Mesenchymal stem cell (in vitro differentiated cells and primary cell): Measurements from ENCODE around the gene DYSF.

Experiments
- DNase-seq: peaks from one replicate; pipeline ENCODE4 v3.0.0-alpha.2; 2013
- H2AFZ ChIP-seq: one replicate; pipeline ENCODE4 v1.6.1; 2013; ENCODE audit warnings: low read depth, mild to moderate bottlenecking, control low read depth, inconsistent platforms, low read length, moderate library complexity
- H2AK5ac ChIP-seq: 2 replicates; pipeline ENCODE4 v1.6.1; 2013; ENCODE audit warnings: low read length, moderate library complexity, mild to moderate bottlenecking, inconsistent platforms; ENCODE audit not compliant: severe bottlenecking
- H2BK120ac ChIP-seq: one replicate; pipeline ENCODE4 v1.6.1; 2013; ENCODE audit warnings: low read depth, mild to moderate bottlenecking, inconsistent platforms, low read length, moderate library complexity
- H2BK12ac ChIP-seq, 2 experiments: one replicate each; pipeline ENCODE4 v1.6.1; 2013; ENCODE audit warnings: inconsistent platforms in 2 of 2, low read length in 2 of 2, mild to moderate bottlenecking in 2 of 2, moderate library complexity in 2 of 2, control low read depth in 1 of 2
- H2BK15ac ChIP-seq: one replicate; pipeline ENCODE4 v1.6.1; 2013; ENCODE audit warnings: mild to moderate bottlenecking, low read depth, inconsistent platforms; ENCODE audit not compliant: poor library complexity, severe bottlenecking
- H2BK5ac ChIP-seq: 2 replicates; pipeline ENCODE4 v1.6.1; 2013; ENCODE audit warnings: low read depth, mild to moderate bottlenecking, low read length, control low read depth, inconsistent platforms; ENCODE audit not compliant: poor library complexity, severe bottlenecking
- H3K14ac ChIP-seq, 2 experiments: one replicate each; pipeline ENCODE4 v1.6.1; 2013; ENCODE audit warnings: inconsistent platforms in 2 of 2, low read length in 2 of 2, control low read depth in 1 of 2, mild to moderate bottlenecking in 1 of 2, moderate library complexity in 1 of 2
- H3K18ac ChIP-seq, 2 experiments: one replicate each; pipeline ENCODE4 v1.6.1; 2013; ENCODE audit warnings: inconsistent platforms in 2 of 2, low read length in 2 of 2, control low read depth in 1 of 2, low read depth in 1 of 2, mild to moderate bottlenecking in 1 of 2
- H3K23ac ChIP-seq, 2 experiments: one replicate each; pipeline ENCODE4 v1.6.1; 2013; ENCODE audit warnings: inconsistent platforms in 2 of 2, low read length in 2 of 2, mild to moderate bottlenecking in 2 of 2, moderate library complexity in 2 of 2, control low read depth in 1 of 2
- H3K27ac ChIP-seq: 2 replicates; pipeline ENCODE4 v1.5.1; 2013; ENCODE audit warnings: mild to moderate bottlenecking, moderate library complexity, low read length, control low read depth, inconsistent platforms; ENCODE audit not compliant: poor library complexity, severe bottlenecking
- H3K27me3 ChIP-seq, 2 experiments: 2 replicates each; pipeline versions ENCODE4 v1.6.1 to v1.7.0; 2013; ENCODE audit warnings: low read length in 2 of 2, mild to moderate bottlenecking in 2 of 2, moderate library complexity in 2 of 2, control low read depth in 1 of 2, inconsistent platforms in 1 of 2; ENCODE audit not compliant: control insufficient read depth in 1 of 2, insufficient read depth in 1 of 2
- H3K36me3 ChIP-seq, 2 experiments: 2 replicates each; pipeline versions ENCODE4 v1.6.1 to v1.7.0; 2013; ENCODE audit warnings: low read length in 2 of 2, control low read depth in 1 of 2, inconsistent platforms in 1 of 2, low read depth in 1 of 2, mild to moderate bottlenecking in 1 of 2; ENCODE audit not compliant: insufficient read depth in 2 of 2, control insufficient read depth in 1 of 2
- H3K4ac ChIP-seq, 2 experiments: one replicate each; pipeline ENCODE4 v1.6.1; 2013; ENCODE audit warnings: inconsistent platforms in 2 of 2, low read length in 2 of 2, mild to moderate bottlenecking in 2 of 2, moderate library complexity in 2 of 2, control low read depth in 1 of 2, low read depth in 1 of 2
- H3K4me1 ChIP-seq: 2 replicates; pipeline ENCODE4 v1.6.1; 2013; ENCODE audit warnings: low read depth, low read length, control low read depth; ENCODE audit not compliant: control insufficient read depth, insufficient read depth
- H3K4me2 ChIP-seq: 2 replicates; pipeline ENCODE4 v1.6.1; 2013; ENCODE audit warnings: low read length, mild to moderate bottlenecking, inconsistent platforms; ENCODE audit not compliant: poor library complexity, severe bottlenecking
- H3K4me3 ChIP-seq, 2 experiments: 2 replicates each; pipeline versions ENCODE4 v1.5.1 to v1.7.0; 2013; ENCODE audit warnings: low read length in 2 of 2, mild to moderate bottlenecking in 2 of 2, control low read depth in 1 of 2, low read depth in 1 of 2; ENCODE audit not compliant: insufficient read depth in 1 of 2
- H3K79me1 ChIP-seq: replicated peaks from 2 replicates; pipeline ENCODE4 v1.6.1; 2013; ENCODE audit warnings: mild to moderate bottlenecking, control low read depth, low read length, inconsistent platforms; ENCODE audit not compliant: poor library complexity, severe bottlenecking
- H3K9ac ChIP-seq: 2 replicates; pipeline ENCODE4 v1.7.0; 2013; ENCODE audit warnings: mild to moderate bottlenecking, low read length, moderate library complexity
- H3K9me3 ChIP-seq: 2 replicates; pipeline ENCODE4 v1.7.0; 2013; ENCODE audit warnings: mild to moderate bottlenecking, low read length; ENCODE audit not compliant: control insufficient read depth
- H4K8ac ChIP-seq: one replicate; pipeline ENCODE4 v1.6.1; 2013; ENCODE audit warnings: inconsistent platforms, mild to moderate bottlenecking, low read length, moderate library complexity
- H4K91ac ChIP-seq: one replicate; pipeline ENCODE4 v1.6.1; 2013; ENCODE audit warnings: mild to moderate bottlenecking, low read length, inconsistent platforms
- WGBS: methylation state at CpG from one replicate; pipeline ENCODE4 v1.1.7; 2013; ENCODE audit warnings: mixed read lengths; 5-methylcytosine and 5-hydroxymethylcytosine counted together

DYSF gene

GRCh38 chr2:71417300-71418202 is 35.8 kb upstream of the DYSF start:
- Histone ChIP-seq H3K36me3 (peaks cover 0 to 44% of the 10 kb centered on the region in 2 experiments), H2BK120ac (no peak overlapping the region), H3K79me1 (peaks cover 3% of the 10 kb centered on the region), H3K4me1 (no peaks in the 10 kb centered on the region), H2BK12ac (no peak overlapping the region), H3K18ac (no peak overlapping the region), H3K23ac (no peak overlapping the region), H3K9ac (no peak overlapping the region), H3K27ac (peak overlapping the region; percentile 29), H3K4me2 (no peak overlapping the region), H3K27me3 (no peaks in the 10 kb centered on the region), H3K4ac (no peak overlapping the region), H2AFZ (no peak overlapping the region), H3K14ac (no peak overlapping the region), H3K9me3 (no peaks in the 10 kb centered on the region), H2AK5ac (no peak overlapping the region), H2BK5ac (no peak overlapping the region), H4K8ac (no peak overlapping the region), H4K91ac (no peak overlapping the region), H2BK15ac (no peak overlapping the region), H3K4me3 (no peak overlapping the region)
- DNase-seq: peak; percentile 29
- WGBS: 0% methylated on average over 6 of the region's 16 CpGs

- no peaks in the 10 kb centered on the region for H3K4me1 ChIP-seq
- H2BK12ac ChIP-seq: no peak overlapping the region
- H3K18ac ChIP-seq: no peak overlapping the region
- no peak overlapping the region for H3K23ac ChIP-seq
- H3K27ac ChIP-seq: no peak overlapping the region
- no peak overlapping the region for H3K4me3 ChIP-seq
- no peak overlapping the region for H4K91ac ChIP-seq
- H2BK15ac ChIP-seq: no peak overlapping the region
- no peak overlapping the region for H3K4me2 ChIP-seq
- no peak overlapping the region for H2BK120ac ChIP-seq
- no peaks in the 10 kb centered on the region for H3K27me3 ChIP-seq
- no peak overlapping the region for H2AFZ ChIP-seq
- no peak overlapping the region for H3K4ac ChIP-seq
- WGBS: 89% methylated on average over 2 of the region's 4 CpGs
- H3K79me1 ChIP-seq: peaks cover 6% of the 10 kb centered on the region
- H3K9ac ChIP-seq: no peak overlapping the region
- no peaks in the 10 kb centered on the region for H3K9me3 ChIP-seq
- H3K36me3 ChIP-seq: peaks cover 0 to 59% of the 10 kb centered on the region in 2 experiments
- no peak for DNase-seq
- H4K8ac ChIP-seq: no peak overlapping the region
- H2AK5ac ChIP-seq: no peak overlapping the region
- H3K14ac ChIP-seq: no peak overlapping the region
- H2BK5ac ChIP-seq: no peak overlapping the region
Measured at GRCh38 chr2:71419145-71419544, 34.2 kb upstream of the DYSF start.

GRCh38 chr2:71419976-71420375 is 33.4 kb upstream of the DYSF start:
- Histone ChIP-seq H3K4me2 (no peak overlapping the region), H2AK5ac (no peak overlapping the region), H3K23ac (no peak overlapping the region), H3K4ac (no peak overlapping the region), H4K91ac (no peak overlapping the region), H2AFZ (no peak overlapping the region), H3K27ac (no peak overlapping the region), H3K14ac (no peak overlapping the region), H3K9ac (no peak overlapping the region), H2BK120ac (no peak overlapping the region), H3K4me3 (no peak overlapping the region), H3K27me3 (no peaks in the 10 kb centered on the region), H3K18ac (no peak overlapping the region), H2BK12ac (no peak overlapping the region), H2BK5ac (no peak overlapping the region), H3K4me1 (no peaks in the 10 kb centered on the region), H3K9me3 (no peaks in the 10 kb centered on the region), H3K36me3 (peaks cover 0 to 68% of the 10 kb centered on the region in 2 experiments), H4K8ac (no peak overlapping the region), H2BK15ac (no peak overlapping the region), H3K79me1 (peaks cover 7% of the 10 kb centered on the region)
- DNase-seq: no peak
- no CpG with 5 or more reads among the region's 1 CpG for WGBS

GRCh38 chr2:71422786-71423185 is 30.6 kb upstream of the DYSF start:
- no peak overlapping the region for H3K4me3 ChIP-seq
- no peaks in the 10 kb centered on the region for H3K27me3 ChIP-seq
- no peak overlapping the region for H3K23ac ChIP-seq
- no peak overlapping the region for H2BK120ac ChIP-seq
- H3K27ac ChIP-seq: no peak overlapping the region
- H3K36me3 ChIP-seq: peaks cover 1 to 89% of the 10 kb centered on the region in 2 experiments
- no peak overlapping the region for H3K4me2 ChIP-seq
- H3K18ac ChIP-seq: no peak overlapping the region
- H3K4me1 ChIP-seq: no peaks in the 10 kb centered on the region
- DNase-seq: no peak
- no peak overlapping the region for H2BK5ac ChIP-seq
- WGBS: 100% methylated on average over 2 of the region's 2 CpGs
- H4K91ac ChIP-seq: no peak overlapping the region
- no peak overlapping the region for H2BK15ac ChIP-seq
- no peaks in the 10 kb centered on the region for H3K9me3 ChIP-seq
- H4K8ac ChIP-seq: no peak overlapping the region
- H3K14ac ChIP-seq: no peak overlapping the region
- peaks cover 8% of the 10 kb centered on the region for H3K79me1 ChIP-seq
- H2AK5ac ChIP-seq: no peak overlapping the region
- H2BK12ac ChIP-seq: no peak overlapping the region
- no peak overlapping the region for H2AFZ ChIP-seq
- H3K9ac ChIP-seq: no peak overlapping the region
- no peak overlapping the region for H3K4ac ChIP-seq
